ENCODE results near the gene IST1. TPM values are rescaled to one million over a fixed set of nuclear protein-coding genes. Genes with fewer than 3 reads are reported as not detected.

IST1 gene
- total and polyA plus RNA-seq, 4 donors, result 33.8 to 95.3 (median 53.5) TPM

DNA sequence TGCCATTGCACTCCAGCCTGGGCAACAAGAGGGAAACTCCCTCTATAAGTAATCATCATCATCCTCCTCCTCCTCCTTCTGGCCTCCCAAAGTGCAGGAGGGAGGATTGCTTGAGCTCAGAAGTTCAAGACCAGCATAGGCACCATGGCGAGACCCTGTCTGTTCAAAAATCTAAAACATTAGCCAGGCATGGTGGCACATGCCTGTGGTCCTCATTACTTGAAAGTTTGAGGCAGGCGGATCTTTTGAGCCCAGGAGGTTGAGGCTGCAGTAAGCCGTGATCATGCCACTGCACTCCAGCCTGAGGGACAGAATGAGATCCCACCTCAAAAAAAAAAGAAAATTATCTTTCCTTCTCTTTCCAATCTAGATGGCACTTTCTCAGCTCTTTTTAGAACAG is 77.0 kb downstream of the IST1 start (continued):
- TF ChIP-seq, protein P1, sequence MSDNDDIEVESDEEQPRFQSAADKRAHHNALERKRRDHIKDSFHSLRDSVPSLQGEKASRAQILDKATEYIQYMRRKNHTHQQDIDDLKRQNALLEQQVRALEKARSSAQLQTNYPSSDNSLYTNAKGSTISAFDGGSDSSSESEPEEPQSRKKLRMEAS (IDR thresholded peaks at IDR 0.05), result no peak
- TF ChIP-seq FOXA1 (IDR thresholded peaks at IDR 0.05), result no peak

DNA sequence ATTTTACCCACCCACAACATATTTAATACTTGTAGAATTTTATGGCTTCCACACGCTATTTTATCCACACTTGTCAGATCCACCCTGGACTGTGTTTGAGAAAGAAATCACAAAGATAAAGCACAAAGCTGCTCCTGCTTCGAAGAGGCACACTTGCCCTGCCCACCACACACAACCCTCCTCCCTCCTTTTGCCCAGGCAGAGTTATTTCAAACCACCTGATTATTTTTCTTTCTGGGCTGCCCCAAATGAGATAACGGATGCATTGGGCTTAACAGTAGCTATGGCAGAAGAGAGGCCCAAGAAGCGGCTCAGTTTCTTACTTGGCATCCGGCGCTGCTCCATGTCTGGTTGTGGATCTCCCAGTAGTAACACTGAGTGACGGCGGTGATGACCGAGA is 77.7 kb downstream of the IST1 start:
- DNase-seq (ENCODE audit: low spot score), result no peak
- no peak for TF ChIP-seq JUND (IDR thresholded peaks at IDR 0.05)
- TF ChIP-seq RXRA (IDR thresholded peaks at IDR 0.05), result no peak
- TF ChIP-seq TAF1 (conservative IDR thresholded peaks at IDR 0.05), result no peak
- no peak for TF ChIP-seq HNF4G (IDR thresholded peaks at IDR 0.05)
- TF ChIP-seq, protein P2, sequence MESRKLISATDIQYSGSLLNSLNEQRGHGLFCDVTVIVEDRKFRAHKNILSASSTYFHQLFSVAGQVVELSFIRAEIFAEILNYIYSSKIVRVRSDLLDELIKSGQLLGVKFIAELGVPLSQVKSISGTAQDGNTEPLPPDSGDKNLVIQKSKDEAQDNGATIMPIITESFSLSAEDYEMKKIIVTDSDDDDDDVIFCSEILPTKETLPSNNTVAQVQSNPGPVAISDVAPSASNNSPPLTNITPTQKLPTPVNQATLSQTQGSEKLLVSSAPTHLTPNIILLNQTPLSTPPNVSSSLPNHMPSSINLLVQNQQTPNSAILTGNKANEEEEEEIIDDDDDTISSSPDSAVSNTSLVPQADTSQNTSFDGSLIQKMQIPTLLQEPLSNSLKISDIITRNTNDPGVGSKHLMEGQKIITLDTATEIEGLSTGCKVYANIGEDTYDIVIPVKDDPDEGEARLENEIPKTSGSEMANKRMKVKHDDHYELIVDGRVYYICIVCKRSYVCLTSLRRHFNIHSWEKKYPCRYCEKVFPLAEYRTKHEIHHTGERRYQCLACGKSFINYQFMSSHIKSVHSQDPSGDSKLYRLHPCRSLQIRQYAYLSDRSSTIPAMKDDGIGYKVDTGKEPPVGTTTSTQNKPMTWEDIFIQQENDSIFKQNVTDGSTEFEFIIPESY (IDR thresholded peaks at IDR 0.05), result no peak
- no peak for TF ChIP-seq RAD21 (IDR thresholded peaks at IDR 0.05)
- TF ChIP-seq GABPA (IDR thresholded peaks at IDR 0.05 in 1 of 2, conservative IDR thresholded peaks at IDR 0.05 in 1 of 2), result no peak
- TF ChIP-seq HNF4A (conservative IDR thresholded peaks at IDR 0.05), result no peak
- TF ChIP-seq NR2F2 (IDR thresholded peaks at IDR 0.05), result no peak
- TF ChIP-seq, protein P1 (IDR thresholded peaks at IDR 0.05), result no peak
- no peak for TF ChIP-seq FOXA1 (IDR thresholded peaks at IDR 0.05)
- no peak for TF ChIP-seq SP1 (IDR thresholded peaks at IDR 0.05)
- TF ChIP-seq, protein P3, sequence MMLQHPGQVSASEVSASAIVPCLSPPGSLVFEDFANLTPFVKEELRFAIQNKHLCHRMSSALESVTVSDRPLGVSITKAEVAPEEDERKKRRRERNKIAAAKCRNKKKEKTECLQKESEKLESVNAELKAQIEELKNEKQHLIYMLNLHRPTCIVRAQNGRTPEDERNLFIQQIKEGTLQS (IDR thresholded peaks at IDR 0.05), result no peak
- TF ChIP-seq FOXA2 (IDR thresholded peaks at IDR 0.05), result no peak
- TF ChIP-seq EGR1 (IDR thresholded peaks at IDR 0.05; ENCODE audit: low read depth in 2 of 2), result no peak
- TF ChIP-seq, protein P4, sequence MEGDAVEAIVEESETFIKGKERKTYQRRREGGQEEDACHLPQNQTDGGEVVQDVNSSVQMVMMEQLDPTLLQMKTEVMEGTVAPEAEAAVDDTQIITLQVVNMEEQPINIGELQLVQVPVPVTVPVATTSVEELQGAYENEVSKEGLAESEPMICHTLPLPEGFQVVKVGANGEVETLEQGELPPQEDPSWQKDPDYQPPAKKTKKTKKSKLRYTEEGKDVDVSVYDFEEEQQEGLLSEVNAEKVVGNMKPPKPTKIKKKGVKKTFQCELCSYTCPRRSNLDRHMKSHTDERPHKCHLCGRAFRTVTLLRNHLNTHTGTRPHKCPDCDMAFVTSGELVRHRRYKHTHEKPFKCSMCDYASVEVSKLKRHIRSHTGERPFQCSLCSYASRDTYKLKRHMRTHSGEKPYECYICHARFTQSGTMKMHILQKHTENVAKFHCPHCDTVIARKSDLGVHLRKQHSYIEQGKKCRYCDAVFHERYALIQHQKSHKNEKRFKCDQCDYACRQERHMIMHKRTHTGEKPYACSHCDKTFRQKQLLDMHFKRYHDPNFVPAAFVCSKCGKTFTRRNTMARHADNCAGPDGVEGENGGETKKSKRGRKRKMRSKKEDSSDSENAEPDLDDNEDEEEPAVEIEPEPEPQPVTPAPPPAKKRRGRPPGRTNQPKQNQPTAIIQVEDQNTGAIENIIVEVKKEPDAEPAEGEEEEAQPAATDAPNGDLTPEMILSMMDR (IDR thresholded peaks at IDR 0.05; ENCODE audit: low read depth, low read length, missing input control), result no peak
- TF ChIP-seq YY1 (IDR thresholded peaks at IDR 0.05), result no peak
- H3K9ac ChIP-seq (ENCODE audit: low read depth in 1 of 2, low read length in 2 of 2), result no peak overlapping the region
- H3K4me3 ChIP-seq (ENCODE audit: low read depth in 1 of 3, low read length in 3 of 3), result no peak overlapping the region
- H3K27me3 ChIP-seq (ENCODE audit: control insufficient read depth in 4 of 4, insufficient read depth in 4 of 4, low read length in 3 of 4), result no peaks in the 10 kb centered on the region
- no peaks in the 10 kb centered on the region for H3K4me1 ChIP-seq (ENCODE audit: control insufficient read depth in 4 of 4, insufficient read depth in 4 of 4, low read length in 3 of 4)
- H3K9me3 ChIP-seq (ENCODE audit: control insufficient read depth in 4 of 4, low read length in 3 of 4), result no peaks in the 10 kb centered on the region
- H3K36me3 ChIP-seq (ENCODE audit: control insufficient read depth in 4 of 4, insufficient read depth in 3 of 4, low read depth in 1 of 4, low read length in 3 of 4), result peaks cover 0 to 7% (median 2%) of the 10 kb centered on the region in 4 donors
- no peak overlapping the region for H3K27ac ChIP-seq (ENCODE audit: low read depth in 1 of 2, low read length in 2 of 2)
- WGBS, result 91% methylated on average over 9 of the region's 9 CpGs

DNA sequence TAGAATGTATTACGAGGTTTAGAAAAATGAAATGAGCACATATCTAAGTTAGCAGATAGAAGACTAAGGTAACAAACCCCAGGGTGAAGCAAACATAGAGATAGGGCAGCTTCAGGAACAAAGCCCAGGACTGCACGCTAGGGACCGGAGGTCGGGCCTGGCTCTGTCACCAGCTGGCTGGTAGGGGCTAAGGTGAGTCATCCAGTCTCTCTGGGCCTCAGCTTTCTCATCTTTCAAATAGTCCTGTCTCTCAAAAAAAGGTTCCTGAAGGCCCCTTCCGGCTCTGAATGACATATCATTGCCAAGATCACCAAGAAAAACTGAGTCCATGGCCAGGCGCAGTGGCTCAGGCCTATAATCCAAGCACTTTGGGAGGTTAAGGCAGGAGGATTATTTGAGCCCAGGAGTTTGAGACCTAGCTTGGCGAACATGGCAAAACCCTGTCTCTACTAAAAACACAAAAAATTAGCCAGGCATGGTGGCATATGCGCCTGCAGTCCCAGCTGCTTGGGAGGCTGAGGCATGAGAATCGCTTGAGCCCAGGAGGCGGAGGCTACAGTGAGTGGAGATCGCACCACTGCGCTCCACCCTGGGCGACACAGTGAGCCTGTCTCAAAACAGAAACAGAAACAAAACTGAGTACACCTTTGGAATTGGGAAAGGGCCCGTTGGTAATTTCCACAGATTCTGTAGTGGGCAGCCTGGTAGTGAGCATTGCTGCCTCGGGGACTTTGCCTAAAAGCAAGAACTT is 78.9 kb downstream of the IST1 start:
- H3K9me3 ChIP-seq (ENCODE audit: control insufficient read depth in 4 of 4, low read length in 3 of 4), result no peaks in the 10 kb centered on the region
- no peak overlapping the region for H3K4me3 ChIP-seq (ENCODE audit: low read depth in 1 of 3, low read length in 3 of 3)
- H3K4me1 ChIP-seq (ENCODE audit: control insufficient read depth in 4 of 4, insufficient read depth in 4 of 4, low read length in 3 of 4), result no peaks in the 10 kb centered on the region
- DNase-seq (ENCODE audit: low spot score), result no peak
- H3K36me3 ChIP-seq (ENCODE audit: control insufficient read depth in 4 of 4, insufficient read depth in 3 of 4, low read depth in 1 of 4, low read length in 3 of 4), result peaks cover 0 to 7% (median 2%) of the 10 kb centered on the region in 4 donors
- WGBS, result 95% methylated on average over 15 of the region's 15 CpGs
- no peak overlapping the region for H3K27ac ChIP-seq (ENCODE audit: low read depth in 1 of 2, low read length in 2 of 2)
- H3K27me3 ChIP-seq (ENCODE audit: control insufficient read depth in 4 of 4, insufficient read depth in 4 of 4, low read length in 3 of 4), result no peaks in the 10 kb centered on the region
- no peak overlapping the region for H3K9ac ChIP-seq (ENCODE audit: low read depth in 1 of 2, low read length in 2 of 2)
- TF ChIP-seq, protein P5, sequence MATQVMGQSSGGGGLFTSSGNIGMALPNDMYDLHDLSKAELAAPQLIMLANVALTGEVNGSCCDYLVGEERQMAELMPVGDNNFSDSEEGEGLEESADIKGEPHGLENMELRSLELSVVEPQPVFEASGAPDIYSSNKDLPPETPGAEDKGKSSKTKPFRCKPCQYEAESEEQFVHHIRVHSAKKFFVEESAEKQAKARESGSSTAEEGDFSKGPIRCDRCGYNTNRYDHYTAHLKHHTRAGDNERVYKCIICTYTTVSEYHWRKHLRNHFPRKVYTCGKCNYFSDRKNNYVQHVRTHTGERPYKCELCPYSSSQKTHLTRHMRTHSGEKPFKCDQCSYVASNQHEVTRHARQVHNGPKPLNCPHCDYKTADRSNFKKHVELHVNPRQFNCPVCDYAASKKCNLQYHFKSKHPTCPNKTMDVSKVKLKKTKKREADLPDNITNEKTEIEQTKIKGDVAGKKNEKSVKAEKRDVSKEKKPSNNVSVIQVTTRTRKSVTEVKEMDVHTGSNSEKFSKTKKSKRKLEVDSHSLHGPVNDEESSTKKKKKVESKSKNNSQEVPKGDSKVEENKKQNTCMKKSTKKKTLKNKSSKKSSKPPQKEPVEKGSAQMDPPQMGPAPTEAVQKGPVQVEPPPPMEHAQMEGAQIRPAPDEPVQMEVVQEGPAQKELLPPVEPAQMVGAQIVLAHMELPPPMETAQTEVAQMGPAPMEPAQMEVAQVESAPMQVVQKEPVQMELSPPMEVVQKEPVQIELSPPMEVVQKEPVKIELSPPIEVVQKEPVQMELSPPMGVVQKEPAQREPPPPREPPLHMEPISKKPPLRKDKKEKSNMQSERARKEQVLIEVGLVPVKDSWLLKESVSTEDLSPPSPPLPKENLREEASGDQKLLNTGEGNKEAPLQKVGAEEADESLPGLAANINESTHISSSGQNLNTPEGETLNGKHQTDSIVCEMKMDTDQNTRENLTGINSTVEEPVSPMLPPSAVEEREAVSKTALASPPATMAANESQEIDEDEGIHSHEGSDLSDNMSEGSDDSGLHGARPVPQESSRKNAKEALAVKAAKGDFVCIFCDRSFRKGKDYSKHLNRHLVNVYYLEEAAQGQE (IDR thresholded peaks at IDR 0.05), result no peak
- no peak for TF ChIP-seq FOXA1 (IDR thresholded peaks at IDR 0.05)
- TF ChIP-seq, protein P3 (IDR thresholded peaks at IDR 0.05), result no peak
- TF ChIP-seq RXRA (IDR thresholded peaks at IDR 0.05), result no peak
- no peak for TF ChIP-seq RAD21 (IDR thresholded peaks at IDR 0.05)
- TF ChIP-seq TAF1 (conservative IDR thresholded peaks at IDR 0.05), result no peak
- no peak for TF ChIP-seq FOXA2 (IDR thresholded peaks at IDR 0.05)
- TF ChIP-seq, protein P4 (IDR thresholded peaks at IDR 0.05; ENCODE audit: low read depth, low read length, missing input control), result no peak
- TF ChIP-seq SP1 (IDR thresholded peaks at IDR 0.05), result no peak
- TF ChIP-seq JUND (IDR thresholded peaks at IDR 0.05), result no peak
